MCF 10A (cell line): ENCODE results near the gene ZBED4. TPM values are rescaled to one million over a fixed set of nuclear protein-coding genes. Genes with fewer than 3 reads are reported as not detected.

Source experiments
- BruUV-seq: library from RNA; stranded (reverse); fragments of 400-500 nt; replicated peaks from 2 replicates; lab custom pipeline; 2021; lab: Mats Ljungman, UMichigan
- CTCF ChIA-PET: fragments of 300-600 bp; sonication (Branson Sonifier 250); formaldehyde crosslinking; extraction: SDS; loops from one replicate; lab custom pipeline; 2021; ENCODE audit warnings: antibody characterized with exemption, inconsistent platforms; lab: Yijun Ruan, JAX
- POLR2A ChIA-PET: fragments of 300-600, 350-650 bp; sonication (Branson Sonifier 250); formaldehyde crosslinking; extraction: SDS; loops from one replicate; lab custom pipeline; 2020; ENCODE audit warnings: antibody characterized with exemption, inconsistent platforms; lab: Yijun Ruan, JAX
- DNase-seq: peaks from one replicate; pipeline ENCODE4 v3.0.0-alpha.2; 2018; ENCODE audit not compliant: unreplicated experiment
- H3K27ac Mint-ChIP-seq: one replicate; pipeline ENCODE4 v1.8.0; 2022; ENCODE audit warnings: mild to moderate bottlenecking, low read depth, mixed read lengths; ENCODE audit not compliant: unreplicated experiment
- H3K27me3 Mint-ChIP-seq: one replicate; pipeline ENCODE4 v1.8.0; 2022; ENCODE audit warnings: mixed read lengths; ENCODE audit not compliant: insufficient read depth, unreplicated experiment
- H3K36me3 Mint-ChIP-seq: one replicate; pipeline ENCODE4 v1.8.0; 2022; ENCODE audit warnings: mild to moderate bottlenecking, moderate library complexity, mixed read lengths; ENCODE audit not compliant: insufficient read depth, unreplicated experiment
- H3K4me1 Mint-ChIP-seq: one replicate; pipeline ENCODE4 v1.8.0; 2022; ENCODE audit warnings: mixed read lengths; ENCODE audit not compliant: insufficient read depth, unreplicated experiment
- H3K4me3 Mint-ChIP-seq: one replicate; pipeline ENCODE4 v1.8.0; 2022; ENCODE audit warnings: mild to moderate bottlenecking, moderate library complexity, mixed read lengths; ENCODE audit not compliant: unreplicated experiment
- H3K9me3 Mint-ChIP-seq: one replicate; pipeline ENCODE4 v1.8.0; 2022; ENCODE audit warnings: mixed read lengths; ENCODE audit not compliant: unreplicated experiment
- CTCF ChIP-seq: fragments of 200-600 bp; IDR thresholded peaks from one replicate; pipeline ENCODE4 v1.8.0; 2022; ENCODE audit warnings: antibody characterized with exemption, mild to moderate bottlenecking; ENCODE audit not compliant: unreplicated experiment
- intact Hi-C: fragments of 100-400 bp; cut with micrococcal nuclease; formaldehyde crosslinking; loops from 2 replicates; pipeline ENCODE4 v1.14.1; 2022
- total RNA-seq: library from RNA; stranded (reverse); gene quantifications from 2 replicates; pipeline ENCODE4 v1.2.3, GENCODE V29; 2022

Gene ZBED4
- total RNA-seq, 1 experiment from 2014 or later, result 16.4 TPM

GRCh38 chr22:49894322-49895054 lies 40.8 kb downstream of the ZBED4 start:
- no TSS peak for BruUV-seq
- Mint-ChIP-seq H3K4me1 (peaks cover 7% of the 10 kb centered on the region), H3K27me3 (no peaks in the 10 kb centered on the region), H3K4me3 (no peak overlapping the region), H3K27ac (peak overlapping the region; percentile 1), H3K9me3 (peaks cover 7% of the 10 kb centered on the region), H3K36me3 (peaks cover 57% of the 10 kb centered on the region)
- TF ChIP-seq CTCF, result no peak
- intact Hi-C loops, result no loop called here
- ChIA-PET POLR2A (interaction anchor here (0.7 kb wide), 1 partner anchor 40 kb away, joined by 3 read pairs; no protein-coding TSS in a partner anchor), CTCF (no interaction called here)
- DNase-seq, result peak; percentile 13

GRCh38 chr22:49896201-49896600 lies 42.6 kb downstream of the ZBED4 start:
- DNase-seq, result no peak
- TF ChIP-seq CTCF, result no peak
- H3K4me3 Mint-ChIP-seq, result no peak overlapping the region
- H3K4me1 Mint-ChIP-seq, result peaks cover 6% of the 10 kb centered on the region
- ChIA-PET POLR2A (no interaction called here), CTCF (no interaction called here)
- H3K9me3 Mint-ChIP-seq, result peaks cover 5% of the 10 kb centered on the region
- no TSS peak for BruUV-seq
- H3K27ac Mint-ChIP-seq, result no peak overlapping the region
- intact Hi-C loops, result no loop called here
- peaks cover 56% of the 10 kb centered on the region for H3K36me3 Mint-ChIP-seq
- H3K27me3 Mint-ChIP-seq, result no peaks in the 10 kb centered on the region

GRCh38 chr22:49897015-49897684 lies 43.5 kb downstream of the ZBED4 start:
- H3K27ac Mint-ChIP-seq, result no peak overlapping the region
- ChIA-PET POLR2A (no interaction called here), CTCF (no interaction called here)
- TF ChIP-seq CTCF, result no peak
- no peak for DNase-seq
- no peak overlapping the region for H3K4me3 Mint-ChIP-seq
- H3K27me3 Mint-ChIP-seq, result no peaks in the 10 kb centered on the region
- intact Hi-C loops, result no loop called here
- no peaks in the 10 kb centered on the region for H3K4me1 Mint-ChIP-seq
- peaks cover 54% of the 10 kb centered on the region for H3K36me3 Mint-ChIP-seq
- no TSS peak for BruUV-seq
- H3K9me3 Mint-ChIP-seq, result no peaks in the 10 kb centered on the region

- CTCF ChIA-PET, result interaction anchor here (0.7 kb wide), 1 partner anchor 18 kb away, joined by 3 read pairs; no protein-coding TSS in a partner anchor
- no peak for TF ChIP-seq CTCF
- H3K27ac Mint-ChIP-seq, result no peak overlapping the region
- H3K4me3 Mint-ChIP-seq, result no peak overlapping the region
- H3K27me3 Mint-ChIP-seq, result no peaks in the 10 kb centered on the region
- POLR2A ChIA-PET, result no interaction called here
- no TSS peak for BruUV-seq
- DNase-seq, result no peak
- intact Hi-C loops, result no loop called here
- H3K9me3 Mint-ChIP-seq, result no peaks in the 10 kb centered on the region
- H3K36me3 Mint-ChIP-seq, result peaks cover 57% of the 10 kb centered on the region
- no peaks in the 10 kb centered on the region for H3K4me1 Mint-ChIP-seq
Observed at GRCh38 chr22:49899530-49899929, 45.9 kb downstream of the ZBED4 start.
